Stimulated activated CD4-positive, alpha-beta T cell treated with anti-CD3 and anti-CD28 coated beads, Interleukin-2, amount 100 ng/mL, for 4 hours (primary cell): Measurements from ENCODE around the gene MAG.

Source experiments
- DNase-seq: peaks from one replicate; pipeline ENCODE4 v3.0.0-alpha.2; 2020; ENCODE audit warnings: low read depth

The MAG gene

DNA sequence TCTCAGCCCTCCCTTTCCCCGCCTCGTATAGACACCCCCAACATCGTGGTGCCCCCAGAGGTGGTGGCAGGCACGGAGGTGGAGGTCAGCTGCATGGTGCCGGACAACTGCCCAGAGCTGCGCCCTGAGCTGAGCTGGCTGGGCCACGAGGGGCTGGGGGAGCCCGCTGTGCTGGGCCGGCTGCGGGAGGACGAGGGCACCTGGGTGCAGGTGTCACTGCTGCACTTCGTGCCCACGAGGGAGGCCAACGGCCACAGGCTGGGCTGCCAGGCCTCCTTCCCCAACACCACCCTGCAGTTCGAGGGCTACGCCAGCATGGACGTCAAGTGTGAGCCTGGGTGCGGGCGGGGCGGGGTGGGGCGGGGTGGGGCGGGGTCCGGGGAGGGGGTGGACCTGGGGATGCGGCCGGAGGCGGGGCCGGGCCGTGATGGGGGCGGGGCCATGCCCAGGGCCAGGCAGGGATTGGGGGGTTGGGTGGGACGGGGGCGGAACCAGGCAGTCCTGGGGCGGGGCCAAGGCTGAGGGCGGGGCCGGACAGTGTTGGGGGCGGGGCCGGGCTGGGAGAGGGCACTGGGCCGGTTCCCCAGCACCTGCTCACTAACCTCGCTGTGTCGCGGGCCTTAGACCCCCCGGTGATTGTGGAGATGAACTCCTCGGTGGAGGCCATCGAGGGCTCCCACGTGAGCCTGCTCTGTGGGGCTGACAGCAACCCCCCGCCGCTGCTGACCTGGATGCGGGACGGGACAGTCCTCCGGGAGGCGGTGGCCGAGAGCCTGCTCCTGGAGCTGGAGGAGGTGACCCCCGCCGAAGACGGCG, 7.8 kb downstream of the MAG start:
- DNase-seq, result no peak

DNA sequence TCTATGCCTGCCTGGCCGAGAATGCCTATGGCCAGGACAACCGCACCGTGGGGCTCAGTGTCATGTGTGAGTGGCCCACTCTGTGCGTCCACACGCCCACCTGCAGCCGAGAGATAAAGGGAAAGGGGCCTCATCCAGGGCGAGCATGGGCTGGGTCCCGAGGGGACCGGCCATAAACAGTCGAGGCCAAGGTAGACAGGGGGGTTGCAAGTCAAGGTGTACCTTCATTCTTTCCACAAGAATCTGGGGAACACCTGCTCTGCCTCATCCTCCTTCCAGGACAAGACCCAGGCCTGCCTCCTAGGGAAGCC, 8.3 kb downstream of the MAG start:
- no peak for DNase-seq

DNA sequence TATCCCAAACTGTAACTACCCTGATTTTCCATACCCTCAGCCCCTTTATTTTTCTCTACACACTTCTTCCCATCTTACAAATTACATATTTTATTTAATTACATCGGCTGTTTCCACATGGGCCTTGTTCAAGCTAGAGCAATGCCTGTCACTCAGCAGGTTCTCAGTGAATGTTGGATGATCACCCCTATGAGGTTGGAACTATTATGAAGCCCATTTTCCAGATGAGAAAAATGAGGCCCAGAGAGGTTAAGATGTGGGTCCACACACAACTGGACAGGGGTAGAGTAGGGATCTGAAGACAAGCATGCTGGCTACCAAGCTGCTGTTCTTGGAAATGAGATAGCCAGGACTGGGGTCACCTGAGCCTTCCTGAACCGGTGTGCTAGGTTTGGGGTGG, 10.0 kb downstream of the MAG start:
- DNase-seq, result no peak

DNA sequence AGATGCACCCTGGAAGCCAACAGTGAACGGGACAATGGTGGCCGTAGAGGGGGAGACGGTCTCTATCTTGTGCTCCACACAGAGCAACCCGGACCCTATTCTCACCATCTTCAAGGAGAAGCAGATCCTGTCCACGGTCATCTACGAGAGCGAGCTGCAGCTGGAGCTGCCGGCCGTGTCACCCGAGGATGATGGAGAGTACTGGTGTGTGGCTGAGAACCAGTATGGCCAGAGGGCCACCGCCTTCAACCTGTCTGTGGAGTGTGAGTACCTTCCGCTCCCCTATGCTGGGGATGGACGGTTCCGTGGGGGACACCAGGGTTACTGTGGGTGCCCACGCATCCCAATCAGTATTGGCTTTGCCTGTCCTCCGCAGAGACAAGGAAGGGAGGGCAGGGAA, 10.5 kb downstream of the MAG start:
- no peak for DNase-seq

DNA sequence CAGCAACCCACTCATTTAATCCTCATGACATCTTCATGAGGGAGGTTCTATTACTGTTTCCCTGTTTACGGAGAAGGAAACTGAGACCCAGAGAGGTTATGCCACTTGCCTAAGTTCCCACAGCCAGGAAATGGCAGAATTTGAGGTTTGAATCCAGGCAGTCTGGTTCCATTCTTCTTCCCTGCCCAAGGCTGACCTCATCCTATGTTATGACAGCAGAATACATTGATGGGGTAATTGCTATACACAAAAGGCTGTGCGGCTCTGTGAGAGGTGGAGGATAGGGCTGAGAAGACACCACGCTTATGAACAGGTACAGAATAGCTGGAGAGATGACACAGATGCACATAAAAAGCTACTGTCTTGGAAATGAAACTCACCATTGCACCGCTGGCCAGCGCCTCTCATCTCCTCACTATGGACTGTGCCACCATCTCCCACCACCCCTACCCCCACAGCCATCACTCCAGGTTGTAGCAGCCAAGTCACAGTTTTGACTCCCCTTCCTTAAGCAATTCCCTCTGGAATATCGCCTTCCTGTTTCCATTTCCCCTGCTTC, 11.5 kb downstream of the MAG start:
- no peak for DNase-seq

DNA sequence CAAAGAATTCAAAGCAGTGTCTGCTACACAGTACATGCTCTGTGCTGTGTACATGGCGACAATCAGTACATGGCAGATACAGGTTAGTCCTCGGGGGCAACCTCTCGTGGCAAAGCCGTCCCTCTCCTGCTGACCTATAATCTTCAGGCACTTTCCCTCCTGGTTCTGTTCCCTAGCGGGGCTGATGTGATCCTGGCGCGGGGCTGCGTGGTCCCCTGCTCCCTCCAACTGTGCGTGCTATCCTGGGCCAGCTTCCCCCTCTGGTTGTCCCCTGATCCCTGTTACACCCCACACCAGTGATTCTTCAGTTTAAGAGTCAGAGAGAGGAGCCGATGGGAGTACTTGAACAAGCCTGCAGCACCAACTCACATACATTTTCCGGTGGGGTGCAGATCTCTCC, 12.1 kb downstream of the MAG start:
- no peak for DNase-seq

DNA sequence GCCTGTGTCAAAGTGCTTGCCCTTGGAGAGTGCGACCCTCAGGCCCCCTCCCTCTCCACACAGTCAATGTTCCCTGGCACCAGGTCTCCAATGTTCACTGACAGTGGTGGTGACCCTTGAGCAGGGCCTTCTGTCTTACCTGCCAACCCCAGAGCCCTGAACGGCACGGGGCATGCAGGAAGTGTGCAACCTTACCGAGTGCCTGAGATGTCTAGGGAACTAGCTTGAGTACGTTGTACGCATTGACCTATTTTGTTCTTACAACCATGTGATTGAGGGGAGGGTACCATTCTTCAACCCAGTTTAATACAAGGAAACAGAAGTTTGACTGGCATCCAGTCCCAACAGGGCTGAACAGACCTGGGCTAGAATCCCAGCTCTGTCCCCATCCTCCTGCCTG, 13.2 kb downstream of the MAG start:
- no peak for DNase-seq

DNA sequence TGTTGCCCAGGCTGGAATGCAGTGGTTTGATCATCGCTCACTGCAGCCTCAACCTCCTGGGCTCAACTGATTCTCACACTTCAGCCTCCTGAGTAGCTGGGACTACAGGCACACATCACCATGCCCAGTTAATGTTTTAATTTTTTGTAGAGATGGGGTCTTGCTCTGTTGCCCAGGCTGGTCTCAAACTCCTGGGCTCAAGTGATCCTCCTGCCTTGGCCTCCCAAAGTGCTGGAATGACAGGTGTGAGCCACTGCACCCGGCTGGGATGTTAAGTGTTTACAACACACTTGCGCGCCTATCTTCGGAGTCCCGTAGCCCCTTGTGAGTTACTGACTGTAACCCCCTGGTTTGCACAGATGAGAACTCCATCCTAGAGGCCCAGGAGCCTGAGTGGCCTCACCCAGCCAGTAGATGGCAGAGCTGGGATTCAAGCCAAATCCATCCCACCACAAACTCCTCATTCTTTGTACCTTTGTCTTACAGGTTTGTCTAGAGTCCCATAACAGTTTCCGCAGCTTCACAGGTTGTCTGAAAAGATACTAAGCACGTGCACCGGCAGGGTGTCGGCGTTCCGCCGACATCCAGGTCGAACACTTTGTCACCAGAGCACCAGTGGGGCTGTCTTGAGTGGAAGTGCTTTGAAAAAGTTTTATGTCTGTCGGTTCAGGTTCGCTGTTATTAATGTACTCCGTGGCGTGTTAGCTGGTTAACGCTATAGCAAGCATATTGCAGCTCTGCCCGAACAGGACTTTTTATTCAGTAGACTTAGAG, 14.7 kb downstream of the MAG start:
- no peak for DNase-seq

DNA sequence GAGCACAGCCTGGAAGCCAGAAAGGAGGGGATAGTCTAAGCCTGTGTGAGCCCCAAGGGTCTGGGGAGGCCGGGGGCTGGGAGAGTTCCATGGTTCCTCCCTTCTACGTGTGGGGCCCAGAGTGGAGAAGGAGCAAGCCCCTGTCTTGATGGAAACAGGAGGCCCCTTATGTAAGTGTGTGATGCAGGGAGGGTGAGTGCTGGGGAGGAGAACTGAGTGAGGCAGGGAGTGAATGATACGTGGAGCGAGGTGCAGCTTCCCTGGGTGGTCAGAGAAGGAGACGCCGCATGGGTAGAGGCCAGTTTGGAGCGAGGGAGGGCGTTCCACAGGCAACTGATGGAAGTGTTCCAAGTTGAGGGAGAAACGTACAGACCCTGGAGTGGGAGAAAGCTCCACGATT, 16.0 kb downstream of the MAG start:
- DNase-seq, result no peak

DNA sequence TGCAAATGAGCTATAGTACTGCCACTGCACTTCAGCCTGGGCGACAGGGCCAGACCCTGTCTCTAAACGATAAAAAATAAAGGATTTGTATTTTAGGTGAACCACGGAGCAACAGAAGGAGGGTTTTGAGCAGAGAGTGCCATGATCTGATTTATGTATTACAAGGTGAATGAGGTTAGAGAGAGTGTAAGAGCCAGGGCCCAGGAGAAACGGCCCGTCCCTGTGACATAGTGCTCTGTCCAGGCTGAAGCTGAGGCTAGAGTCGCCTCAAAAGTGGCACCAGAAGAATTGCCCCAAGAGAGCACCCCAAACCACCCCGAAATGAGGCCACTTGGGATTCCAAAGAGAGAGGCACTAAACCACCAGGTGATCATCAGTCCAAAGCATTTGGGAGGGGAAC, 16.9 kb downstream of the MAG start:
- DNase-seq, result no peak

DNA sequence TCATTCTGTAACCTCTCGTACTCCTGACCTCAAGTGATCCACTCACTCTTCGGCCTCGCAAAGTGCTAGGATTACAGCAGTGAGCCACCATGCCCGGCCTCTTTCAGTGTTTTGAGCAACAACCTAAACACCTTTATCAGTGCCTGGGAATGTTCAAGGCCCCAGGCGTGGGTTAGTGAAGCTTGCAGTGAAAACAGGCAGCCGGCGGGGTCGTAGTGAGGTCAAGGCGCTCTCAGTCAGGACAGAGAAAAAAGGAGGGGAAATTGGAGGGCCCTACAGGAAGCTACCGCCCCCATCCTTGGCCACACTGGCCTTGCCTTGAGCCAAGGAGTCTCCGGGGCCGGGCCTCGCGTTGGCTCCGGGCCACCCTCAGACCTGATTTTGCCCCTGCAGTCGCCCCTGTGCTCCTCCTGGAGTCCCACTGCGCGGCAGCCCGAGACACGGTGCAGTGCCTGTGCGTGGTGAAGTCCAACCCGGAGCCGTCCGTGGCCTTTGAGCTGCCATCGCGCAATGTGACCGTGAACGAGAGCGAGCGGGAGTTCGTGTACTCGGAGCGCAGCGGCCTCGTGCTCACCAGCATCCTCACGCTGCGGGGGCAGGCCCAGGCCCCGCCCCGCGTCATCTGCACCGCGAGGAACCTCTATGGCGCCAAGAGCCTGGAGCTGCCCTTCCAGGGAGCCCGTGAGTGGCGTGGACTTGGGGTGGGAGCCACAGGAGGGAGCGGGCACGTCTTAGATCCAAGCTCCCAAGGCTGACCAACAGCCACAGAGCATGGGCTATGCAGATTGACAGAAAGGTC, 17.7 kb downstream of the MAG start:
- DNase-seq, result no peak

DNA sequence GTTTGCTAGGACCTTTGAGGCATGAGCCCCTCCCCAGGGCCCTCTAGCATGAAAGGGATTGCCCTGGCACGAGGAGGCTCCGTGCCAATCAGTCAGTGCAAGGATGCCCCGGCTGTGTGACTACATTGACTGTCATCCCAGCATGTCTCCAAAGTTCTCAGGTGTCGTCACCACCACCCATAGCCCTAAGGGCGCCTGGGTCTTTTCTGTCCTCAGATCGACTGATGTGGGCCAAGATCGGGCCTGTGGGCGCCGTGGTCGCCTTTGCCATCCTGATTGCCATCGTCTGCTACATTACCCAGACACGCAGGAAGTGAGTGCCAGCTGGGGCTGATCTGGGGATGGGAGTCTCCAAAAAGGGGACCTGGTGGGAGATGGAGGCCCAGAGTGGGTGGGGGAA, 18.4 kb downstream of the MAG start:
- no peak for DNase-seq

DNA sequence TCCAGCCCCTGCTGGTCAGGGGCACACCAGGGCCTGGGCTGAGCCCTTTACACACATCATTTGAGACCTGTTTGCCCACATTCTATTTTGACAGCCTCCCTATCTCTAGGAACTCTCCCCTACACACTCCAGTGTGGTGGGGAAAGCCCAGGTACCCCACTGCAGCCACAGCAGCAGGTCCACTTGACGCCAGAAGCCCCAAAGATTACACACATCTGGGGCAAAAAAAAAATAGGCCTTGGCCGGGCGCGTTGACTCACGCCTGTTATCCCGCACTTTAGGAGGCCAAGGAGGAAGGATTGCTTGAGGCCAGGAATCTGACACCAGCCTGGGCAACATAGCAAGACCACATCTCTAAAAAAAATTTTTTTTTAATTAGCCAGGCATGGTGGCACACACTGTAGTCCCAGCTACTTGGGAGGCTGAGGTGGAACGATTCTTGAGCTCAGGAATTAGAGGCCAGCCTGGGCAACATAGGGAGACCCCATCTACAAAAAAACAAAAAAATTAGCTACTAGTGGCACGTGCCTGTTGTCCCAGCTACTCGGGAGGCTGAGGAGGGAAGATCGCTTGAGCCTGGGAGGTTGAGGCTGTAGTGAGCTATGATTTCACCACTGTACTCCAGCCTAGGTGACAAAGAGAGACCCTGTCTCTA, 19.0 kb downstream of the MAG start:
- no peak for DNase-seq

DNA sequence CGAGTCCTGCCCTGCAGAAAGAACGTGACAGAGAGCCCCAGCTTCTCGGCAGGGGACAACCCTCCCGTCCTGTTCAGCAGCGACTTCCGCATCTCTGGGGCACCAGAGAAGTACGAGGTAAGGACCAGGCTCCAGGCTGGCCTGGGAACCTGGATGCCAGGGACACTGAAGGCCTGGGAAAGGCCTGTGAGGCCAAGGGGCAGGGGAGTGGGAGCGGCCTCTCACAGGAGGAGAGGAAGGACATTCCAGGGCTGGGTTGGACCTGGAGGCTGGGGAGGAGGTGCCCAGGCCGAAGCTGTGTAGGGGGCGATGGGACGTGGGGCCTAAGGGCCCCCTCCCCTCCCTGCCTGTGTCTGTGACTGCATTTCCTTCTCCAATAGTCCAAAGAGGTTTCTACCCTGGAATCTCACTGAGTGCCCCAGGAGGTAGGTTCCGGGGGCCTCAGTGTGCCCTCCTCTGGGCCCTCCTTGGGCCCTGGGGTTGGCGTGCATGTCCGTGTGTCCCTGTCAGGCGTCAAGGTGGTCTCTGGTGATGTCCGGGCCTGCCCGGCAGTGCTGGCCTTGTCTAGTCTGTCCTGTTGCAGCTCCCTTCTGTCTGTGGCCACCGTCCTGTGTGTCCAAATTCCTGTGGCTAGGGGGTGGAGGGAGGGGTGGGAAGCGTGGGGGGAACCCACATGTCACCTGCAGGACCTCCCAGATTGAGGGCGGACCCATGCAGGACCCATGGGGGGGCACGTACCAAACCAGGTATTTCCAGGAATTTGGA, 20.1 kb downstream of the MAG start:
- no peak for DNase-seq

DNA sequence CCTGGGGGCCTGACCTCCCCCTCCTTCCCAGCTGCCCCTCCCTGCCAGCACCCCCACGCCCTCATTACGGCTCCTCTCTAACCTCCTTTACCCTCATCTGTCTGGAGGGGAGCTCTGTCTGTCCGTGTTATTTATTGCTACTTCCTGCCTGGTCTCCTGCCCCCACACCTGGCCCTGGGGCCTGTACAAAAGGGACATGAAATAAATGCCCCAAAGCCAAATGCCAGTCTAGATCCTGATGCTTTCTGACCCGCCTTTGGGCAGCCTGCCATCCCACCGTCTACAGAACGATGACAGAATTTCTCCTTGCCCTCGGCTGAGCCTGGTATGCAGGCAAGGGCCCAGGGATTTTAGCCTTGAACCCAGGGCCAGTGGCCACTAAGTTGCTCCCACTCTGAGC, 21.6 kb downstream of the MAG start:
- no peak for DNase-seq

DNA sequence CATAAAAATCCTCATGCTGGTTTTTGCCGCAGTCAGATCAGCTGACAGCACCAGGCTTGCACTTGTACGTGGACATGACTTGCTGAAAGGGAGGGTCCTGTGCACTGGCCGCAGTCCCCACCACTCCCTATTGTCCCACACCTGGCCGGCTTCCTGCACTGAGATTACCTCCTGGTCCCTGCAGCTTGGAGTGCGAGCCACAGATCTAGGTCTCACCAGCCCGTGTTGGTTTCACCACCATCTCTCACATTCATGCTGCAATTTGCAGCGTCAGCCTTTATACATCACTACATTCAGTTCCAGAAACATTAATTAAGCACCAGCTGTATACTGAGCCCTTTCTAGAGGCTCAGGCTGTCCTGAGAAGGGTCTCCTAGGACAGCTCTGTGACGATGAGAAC, 22.1 kb downstream of the MAG start:
- DNase-seq, result no peak

DNA sequence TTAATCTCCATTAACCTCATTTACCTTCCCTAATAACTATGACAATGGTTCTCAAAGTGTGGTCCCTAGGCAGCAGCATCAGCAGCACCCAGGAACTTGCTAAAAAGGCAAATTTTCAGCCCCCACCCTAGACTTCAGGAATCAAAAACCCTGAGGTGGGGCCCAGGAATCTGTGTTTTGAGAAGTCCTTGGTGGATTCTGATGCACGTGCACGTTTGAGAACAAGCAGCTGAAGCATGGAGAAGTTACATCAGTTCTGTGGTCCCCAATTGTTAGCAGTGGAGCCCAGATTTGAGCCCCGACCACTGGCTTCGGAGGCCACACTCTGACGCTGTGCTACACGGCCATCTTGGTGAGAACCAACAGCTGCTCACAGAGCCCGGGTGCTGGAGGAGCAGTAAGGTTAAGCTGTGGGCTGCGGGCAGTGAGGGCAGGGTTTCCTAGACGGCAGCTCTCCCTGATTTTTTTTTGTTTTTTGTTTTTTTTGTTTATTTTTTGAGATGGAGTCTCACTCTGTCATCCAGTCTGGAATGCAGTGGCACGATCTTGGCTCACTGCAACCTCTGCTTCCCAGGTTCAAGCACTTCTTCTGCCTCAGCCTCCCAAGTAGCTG, 23.0 kb downstream of the MAG start:
- DNase-seq, result no peak

DNA sequence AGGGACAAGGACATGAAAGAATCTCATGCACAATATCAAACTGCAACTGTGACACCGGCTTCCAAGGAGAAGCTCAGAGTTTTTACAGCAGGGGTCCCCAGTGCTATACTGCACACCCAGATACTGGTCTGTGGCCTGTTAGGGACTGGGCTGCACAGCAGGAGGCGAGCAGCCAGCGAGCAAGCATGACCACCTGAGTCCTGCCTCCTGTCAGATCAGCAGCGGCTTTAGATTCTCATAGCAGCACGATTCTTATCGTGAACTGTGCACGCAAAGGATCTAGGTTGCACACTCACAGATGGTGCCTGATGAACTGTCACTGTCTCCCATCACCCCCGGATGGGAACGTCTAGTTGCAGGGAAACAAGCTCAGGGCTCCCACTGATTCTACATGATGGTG, 23.9 kb downstream of the MAG start:
- no peak for DNase-seq

DNA sequence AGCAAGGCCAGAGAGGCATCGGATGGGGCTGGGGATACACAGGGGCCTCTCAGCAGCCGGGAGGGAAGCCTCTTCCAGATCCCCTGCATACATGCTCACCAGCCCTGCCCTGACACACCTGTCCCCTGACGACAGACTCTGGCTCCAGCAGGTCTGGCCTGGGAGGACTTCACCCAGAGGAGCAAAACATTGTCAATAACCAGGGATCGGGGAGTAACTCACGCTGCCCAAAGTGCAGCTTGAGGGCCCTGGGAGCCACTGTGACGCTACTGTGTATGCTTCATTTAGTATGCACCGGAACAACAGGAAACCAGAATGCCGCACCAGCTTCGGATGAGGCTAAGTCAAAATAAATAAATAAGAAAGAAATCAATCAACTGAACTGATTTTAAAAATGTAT, 24.6 kb downstream of the MAG start:
- no peak for DNase-seq

DNA sequence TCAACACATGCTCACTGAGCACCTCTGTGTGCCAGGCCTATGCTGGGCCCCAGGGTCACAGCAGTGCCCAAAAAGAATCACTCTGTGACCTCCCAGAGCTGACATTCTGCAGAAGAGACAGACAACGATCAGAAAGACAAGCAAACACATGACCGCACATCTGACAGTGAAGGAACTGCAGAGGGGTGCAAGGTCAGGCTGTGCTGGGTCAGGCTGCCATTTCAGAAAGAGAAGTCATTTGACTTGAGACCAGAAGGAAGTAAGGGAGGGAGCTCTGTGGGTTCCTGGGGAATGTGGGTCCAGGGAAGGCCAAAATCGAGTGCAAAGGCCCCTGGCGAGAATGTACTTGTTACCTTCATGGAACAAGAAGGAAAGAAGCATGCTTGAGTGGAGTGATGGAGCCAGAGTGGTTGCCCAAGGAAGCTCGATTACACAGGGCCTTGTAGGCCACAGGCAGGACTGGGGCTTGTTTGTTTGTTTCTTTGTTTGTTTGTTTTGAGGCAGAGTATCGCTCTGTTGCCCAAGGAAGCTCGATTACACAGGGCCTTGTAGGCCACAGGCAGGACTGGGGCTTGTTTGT, 25.6 kb downstream of the MAG start:
- DNase-seq, result no peak
